ENCODE measurements around the gene OSMR.

GRCh38 chr5:38830521-38831051 lies 15.2 kb upstream of the OSMR start:
- TF ChIP-seq POLR2A (IDR thresholded peaks at IDR 0.05; ENCODE audit: low read depth, low read length) (no peak), TAF1 (IDR thresholded peaks at IDR 0.05; ENCODE audit: borderline replicate concordance, low read depth, low read length) (no peak), POLR2AphosphoS5 (IDR thresholded peaks at IDR 0.05; ENCODE audit: low read depth, low read length) (no peak)
